Upper lobe of right lung (tissue), 1 donor: Measurements from ENCODE around the gene CTSE. TPM values are rescaled to one million over a fixed set of nuclear protein-coding genes. Genes with fewer than 3 reads are reported as not detected.

Source experiments
- ATAC-seq: fragments of 200-7000 bp; cut with Tn5 transposase; one replicate; pipeline ENCODE4 v1.9.1; 2020; ENCODE audit warnings: mild to moderate bottlenecking, moderate library complexity
- DNase-seq: peaks from one replicate; pipeline ENCODE4 v3.0.0-alpha.2; 2020
- H3K27ac ChIP-seq: fragments of 200-600 bp; one replicate; pipeline ENCODE4 v1.8.0; 2022
- H3K27me3 ChIP-seq: fragments of 200-600 bp; one replicate; pipeline ENCODE4 v1.8.0; 2022; ENCODE audit warnings: mild to moderate bottlenecking
- H3K36me3 ChIP-seq: fragments of 200-600 bp; one replicate; pipeline ENCODE4 v1.8.0; 2022
- H3K4me1 ChIP-seq: fragments of 200-600 bp; one replicate; pipeline ENCODE4 v1.8.0; 2022
- H3K4me3 ChIP-seq: fragments of 200-600 bp; one replicate; pipeline ENCODE4 v1.8.0; 2022; ENCODE audit warnings: mild to moderate bottlenecking
- H3K9me3 ChIP-seq: fragments of 200-600 bp; one replicate; pipeline ENCODE4 v1.8.0; 2022
- CTCF ChIP-seq: fragments of 200-600 bp; IDR thresholded peaks from one replicate; pipeline ENCODE4 v1.8.0; 2022; ENCODE audit warnings: antibody characterized with exemption
- intact Hi-C: fragments of 100-400 bp; cut with DNase I; formaldehyde crosslinking; loops from one replicate; pipeline ENCODE4 v1.11.0; 2022
- total RNA-seq: library from RNA; stranded (reverse); fragmentation: NEBNext Ultra II Directional; extraction: Animal tissue kit (Norgen Biotek cat#: 25700); gene quantifications from one replicate; pipeline ENCODE4 v1.2.1, GENCODE V29; 2021
- donor health status: DM: no; HTN: yes; CAD: no; lungs with severe emphysema.

CTSE gene
- total RNA-seq, 1 donor from 2014 or later = 85.8 TPM

- intact Hi-C loops = loop anchor here (5.0 kb wide), 2 partner anchors 62 to 182 kb away; no protein-coding TSS in a partner anchor
- TF ChIP-seq CTCF = no peak
- H3K4me3 ChIP-seq = no peak overlapping the region
- no peaks in the 10 kb centered on the region for H3K36me3 ChIP-seq
- H3K4me1 ChIP-seq = peaks cover 10% of the 10 kb centered on the region
- ATAC-seq = no peak
- peak; percentile 42 for DNase-seq
- H3K9me3 ChIP-seq = no peaks in the 10 kb centered on the region
- H3K27ac ChIP-seq = no peak overlapping the region
- no peaks in the 10 kb centered on the region for H3K27me3 ChIP-seq
These were observed 44.4 kb downstream of the CTSE start for GRCh38 chr1:205979301-205979700.

GRCh38 chr1:205978676-205979075 is 45.0 kb downstream of the CTSE start:
- ATAC-seq (no peak), DNase-seq (peak; percentile 48)
- Histone ChIP-seq H3K27ac (no peak overlapping the region), H3K27me3 (no peaks in the 10 kb centered on the region), H3K4me3 (no peak overlapping the region), H3K36me3 (no peaks in the 10 kb centered on the region), H3K4me1 (peaks cover 10% of the 10 kb centered on the region), H3K9me3 (no peaks in the 10 kb centered on the region)
- intact Hi-C loops = loop anchor here (5.0 kb wide), 2 partner anchors 61 to 181 kb away; no protein-coding TSS in a partner anchor
- TF ChIP-seq CTCF = no peak

- DNase-seq (peak; percentile 84), ATAC-seq (peak; percentile 85)
- Histone ChIP-seq H3K4me3 (no peak overlapping the region), H3K4me1 (peaks cover 10% of the 10 kb centered on the region), H3K27me3 (no peaks in the 10 kb centered on the region), H3K27ac (no peak overlapping the region), H3K36me3 (no peaks in the 10 kb centered on the region), H3K9me3 (no peaks in the 10 kb centered on the region)
- intact Hi-C loops = loop anchor here (5.0 kb wide), 2 partner anchors 60 to 180 kb away; no protein-coding TSS in a partner anchor
- TF ChIP-seq CTCF = peak; percentile 98
These were observed 46.2 kb downstream of the CTSE start for GRCh38 chr1:205977402-205978014.

- H3K9me3 ChIP-seq = no peaks in the 10 kb centered on the region
- DNase-seq (peak; percentile 47), ATAC-seq (no peak)
- intact Hi-C loops = loop anchor here (5.0 kb wide), 2 partner anchors 60 to 180 kb away; no protein-coding TSS in a partner anchor
- no peak for TF ChIP-seq CTCF
- H3K36me3 ChIP-seq = no peaks in the 10 kb centered on the region
- H3K4me3 ChIP-seq = no peak overlapping the region
- H3K27ac ChIP-seq = no peak overlapping the region
- peaks cover 10% of the 10 kb centered on the region for H3K4me1 ChIP-seq
- H3K27me3 ChIP-seq = no peaks in the 10 kb centered on the region
These were observed 46.8 kb downstream of the CTSE start for GRCh38 chr1:205976708-205977401.

GRCh38 chr1:205976036-205976435 is 47.7 kb downstream of the CTSE start:
- no peak for TF ChIP-seq CTCF
- H3K4me3 ChIP-seq = no peak overlapping the region
- no peaks in the 10 kb centered on the region for H3K27me3 ChIP-seq
- H3K27ac ChIP-seq = no peak overlapping the region
- intact Hi-C loops = loop anchor here (5.0 kb wide), 2 partner anchors 59 to 179 kb away; no protein-coding TSS in a partner anchor
- H3K9me3 ChIP-seq = no peaks in the 10 kb centered on the region
- no peak for ATAC-seq
- H3K4me1 ChIP-seq = peaks cover 10% of the 10 kb centered on the region
- H3K36me3 ChIP-seq = no peaks in the 10 kb centered on the region
- no peak for DNase-seq
